AG09319 (cell line): ENCODE measurements around the gene NALCN.

Source experiments
- DNase-seq: peaks from one replicate; pipeline ENCODE4 v3.0.0-alpha.2; 2010; ENCODE audit warnings: low read depth; ENCODE audit errors: extremely low read depth
- TF ChIP-seq, protein P1 (sequence below): IDR thresholded peaks from 2 replicates; pipeline ENCODE4 v1.5.1; 2011; ENCODE audit warnings: low read depth, mild to moderate bottlenecking, inconsistent platforms, low read length, moderate library complexity

Gene NALCN

DNA sequence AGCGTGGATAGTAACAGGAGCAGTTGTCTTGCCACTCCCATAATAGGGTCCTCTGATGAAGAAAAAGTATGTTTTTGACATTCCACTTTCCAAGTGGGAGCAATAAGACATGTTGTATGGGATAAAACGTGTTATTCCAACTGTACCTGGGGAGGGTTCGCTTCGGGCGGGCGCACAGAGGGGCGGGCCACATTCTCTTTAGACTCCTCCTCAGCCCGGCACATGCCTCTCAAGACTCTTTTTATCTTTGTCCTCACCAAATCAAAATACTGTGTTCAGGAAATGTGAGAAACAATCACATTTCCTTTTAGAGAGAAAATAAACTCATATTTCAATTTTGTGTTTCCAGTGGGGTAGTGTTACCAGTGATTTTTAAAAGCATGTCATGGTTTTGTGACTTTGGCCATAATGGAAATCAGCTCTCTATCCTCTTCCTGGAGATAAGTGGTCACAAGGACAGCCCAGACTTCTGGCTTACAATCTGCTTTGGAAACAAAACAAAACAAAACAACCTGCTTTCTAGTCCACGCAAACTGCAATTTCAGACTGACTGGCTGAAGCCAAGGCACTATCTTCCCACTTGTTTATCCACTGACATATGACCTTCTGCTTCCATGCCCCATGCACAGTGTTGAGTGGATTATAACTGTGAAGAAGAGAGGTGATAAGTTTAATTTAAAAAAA lies 276.1 kb downstream of the NALCN start:
- DNase-seq, result no peak
- TF ChIP-seq, protein P1, sequence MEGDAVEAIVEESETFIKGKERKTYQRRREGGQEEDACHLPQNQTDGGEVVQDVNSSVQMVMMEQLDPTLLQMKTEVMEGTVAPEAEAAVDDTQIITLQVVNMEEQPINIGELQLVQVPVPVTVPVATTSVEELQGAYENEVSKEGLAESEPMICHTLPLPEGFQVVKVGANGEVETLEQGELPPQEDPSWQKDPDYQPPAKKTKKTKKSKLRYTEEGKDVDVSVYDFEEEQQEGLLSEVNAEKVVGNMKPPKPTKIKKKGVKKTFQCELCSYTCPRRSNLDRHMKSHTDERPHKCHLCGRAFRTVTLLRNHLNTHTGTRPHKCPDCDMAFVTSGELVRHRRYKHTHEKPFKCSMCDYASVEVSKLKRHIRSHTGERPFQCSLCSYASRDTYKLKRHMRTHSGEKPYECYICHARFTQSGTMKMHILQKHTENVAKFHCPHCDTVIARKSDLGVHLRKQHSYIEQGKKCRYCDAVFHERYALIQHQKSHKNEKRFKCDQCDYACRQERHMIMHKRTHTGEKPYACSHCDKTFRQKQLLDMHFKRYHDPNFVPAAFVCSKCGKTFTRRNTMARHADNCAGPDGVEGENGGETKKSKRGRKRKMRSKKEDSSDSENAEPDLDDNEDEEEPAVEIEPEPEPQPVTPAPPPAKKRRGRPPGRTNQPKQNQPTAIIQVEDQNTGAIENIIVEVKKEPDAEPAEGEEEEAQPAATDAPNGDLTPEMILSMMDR, result no peak

DNA sequence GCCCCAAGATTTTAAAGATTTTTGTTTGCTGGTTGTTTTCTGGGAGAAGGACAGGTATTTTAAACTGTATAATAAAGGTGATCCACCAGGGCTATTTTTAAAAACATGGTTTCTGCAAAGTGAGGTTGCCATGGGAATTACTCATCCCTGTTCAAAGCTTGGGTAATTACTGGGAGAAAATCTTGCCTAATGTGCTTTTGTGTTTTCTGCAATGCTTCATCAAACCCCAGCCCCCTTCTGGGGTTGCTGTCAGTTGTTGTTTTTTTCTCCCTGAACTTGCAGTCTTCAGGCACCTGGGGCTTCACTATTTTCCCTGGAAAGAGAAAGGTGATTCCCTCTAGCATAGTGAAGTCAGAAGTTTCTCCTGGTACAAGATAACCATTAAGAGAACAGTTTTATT lies 277.2 kb downstream of the NALCN start:
- DNase-seq, result no peak

DNA sequence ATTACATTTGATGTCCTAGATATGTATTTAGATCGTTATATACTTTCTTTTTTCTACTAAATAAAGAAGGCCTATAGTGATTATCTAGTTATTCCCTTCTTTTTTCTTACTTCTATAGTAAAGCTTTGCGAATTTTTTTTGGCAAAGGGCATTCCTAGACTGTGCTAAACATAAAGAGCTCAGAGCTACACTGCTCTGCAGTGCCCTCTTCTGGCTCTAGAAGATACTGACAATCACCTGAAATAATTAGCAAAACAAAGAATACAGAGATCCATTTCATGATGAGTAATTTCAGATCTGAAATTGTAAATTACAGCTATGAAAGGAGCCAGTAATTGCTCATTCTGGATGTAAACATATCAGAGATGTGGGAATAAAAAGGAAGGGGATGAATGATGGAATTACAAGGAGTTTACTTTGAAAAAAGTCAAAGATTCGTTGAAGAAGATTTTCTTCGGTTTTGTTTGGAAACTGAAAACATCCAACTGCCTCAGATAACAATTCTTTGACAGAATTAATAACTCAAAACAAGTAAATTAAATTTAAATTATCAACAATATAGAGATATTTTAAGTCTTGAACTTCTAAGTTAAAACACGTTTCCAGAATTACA lies 288.5 kb downstream of the NALCN start:
- peak; percentile 14 for DNase-seq
- TF ChIP-seq, protein P1, result peak; percentile 83

More for the DNA sequence above, 277.2 kb downstream of the NALCN start:
- TF ChIP-seq, protein P1, result no peak

DNA sequence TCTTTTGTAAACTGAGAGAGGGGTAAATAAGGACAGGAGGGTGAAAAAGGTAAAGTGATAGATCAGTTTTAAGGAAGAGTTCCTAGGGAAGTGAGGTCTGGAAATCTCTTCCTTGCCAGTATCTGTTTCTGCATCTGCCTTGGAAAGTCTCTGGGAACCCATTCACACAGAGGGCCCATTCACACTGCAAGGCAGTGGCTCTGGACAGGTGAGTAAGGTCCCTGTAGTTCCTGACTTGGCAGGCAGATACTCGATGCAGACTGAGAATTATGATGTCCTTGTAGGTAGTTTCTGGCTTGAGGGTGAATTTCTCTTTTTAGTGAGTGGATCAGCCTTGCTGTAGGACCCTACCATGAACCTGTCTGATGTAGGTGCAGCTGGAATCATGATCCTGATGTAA lies 293.3 kb downstream of the NALCN start:
- TF ChIP-seq, protein P1, result no peak

DNA sequence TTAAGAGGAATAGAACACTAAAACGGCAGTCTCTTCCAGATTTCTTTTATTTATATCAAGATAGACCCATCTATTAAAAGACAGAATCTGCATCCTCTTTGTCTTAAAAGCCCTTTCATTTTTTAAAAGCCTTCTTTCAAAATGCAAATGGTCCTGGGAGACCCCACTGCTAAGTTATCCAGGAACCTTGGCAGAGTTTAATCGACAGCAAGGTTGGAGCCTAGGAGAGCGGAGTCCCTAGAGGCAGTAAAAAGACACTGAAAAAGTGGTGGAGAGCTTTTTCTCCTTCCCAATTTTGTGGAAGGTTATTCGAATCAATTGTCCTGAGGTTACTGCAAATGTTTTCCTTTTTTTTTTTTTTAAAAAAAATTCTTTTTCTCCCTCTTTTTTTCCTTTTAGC lies 294.7 kb downstream of the NALCN start:
- TF ChIP-seq, protein P1, result no peak
- DNase-seq, result no peak

More for the DNA sequence above, 293.3 kb downstream of the NALCN start:
- no peak for DNase-seq

DNA sequence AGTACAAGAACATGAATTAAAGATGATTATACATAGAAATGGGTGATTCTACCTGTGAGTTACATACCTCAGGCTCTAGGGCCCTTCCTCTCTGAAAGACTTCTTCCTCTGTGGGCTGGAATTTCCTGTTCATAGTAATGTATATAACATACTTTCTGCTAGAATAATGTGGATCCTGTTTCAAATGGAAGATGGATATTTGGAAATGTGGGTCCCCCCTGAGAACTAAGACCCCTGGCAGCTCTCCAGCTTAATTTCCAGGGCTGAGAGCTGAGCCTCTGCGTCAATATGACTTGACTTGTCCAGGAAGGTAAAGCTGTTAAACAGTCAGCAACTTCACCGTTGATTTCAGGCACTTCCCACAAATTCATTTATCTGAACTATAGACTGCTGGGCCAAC lies 296.3 kb downstream of the NALCN start:
- TF ChIP-seq, protein P1, result no peak
- no peak for DNase-seq

DNA sequence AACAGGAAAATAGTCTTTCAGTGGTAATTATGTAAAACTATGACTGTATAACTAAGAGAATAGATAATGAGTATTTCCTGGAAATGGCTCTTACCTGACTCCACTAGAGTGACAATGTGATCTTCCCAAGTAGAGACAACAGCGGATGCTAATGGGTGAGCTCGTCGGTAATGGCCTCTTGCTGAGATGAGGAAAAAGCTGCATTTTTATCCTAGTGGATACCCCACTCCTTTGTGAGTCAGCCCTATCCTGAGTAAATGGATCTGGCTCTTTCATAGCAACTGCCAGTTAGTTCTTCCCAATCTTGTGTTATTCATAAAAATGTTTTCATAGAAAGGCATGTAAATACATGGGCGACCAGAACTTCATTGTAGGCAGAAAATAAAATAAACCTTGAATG lies 299.5 kb downstream of the NALCN start:
- DNase-seq, result no peak
- TF ChIP-seq, protein P1, result no peak
